CD4-positive, alpha-beta memory T cell (primary cell): ENCODE results near the gene UBE2E2. TPM values are rescaled to one million over a fixed set of nuclear protein-coding genes. Genes with fewer than 3 reads are reported as not detected.
"Not testable (repeated sequence)": the region's sequence is repeated elsewhere in the genome, so short reads cannot be mapped to it uniquely, and the experiment has no call there.

Experiments used
- CTCF ChIA-PET: fragments of 350-600 bp; sonication (Branson Sonifier 250); formaldehyde crosslinking; loops from one replicate; lab custom pipeline; 2021; ENCODE audit warnings: inconsistent platforms; ENCODE audit not compliant: partially characterized antibody; lab: Charles Lee
- POLR2A ChIA-PET: fragments of 350-600 bp; sonication (Branson Sonifier 250); formaldehyde crosslinking; loops from one replicate; lab custom pipeline; 2021; ENCODE audit not compliant: partially characterized antibody; lab: Charles Lee
- DNase-seq, 5 donors: peaks; one replicate each; pipeline versions ENCODE4 v3.0.0 to v3.0.0-alpha.2; 2020 to 2022; ENCODE audit warnings: mixed read lengths in 1 of 5
- H3K27ac ChIP-seq: one replicate; pipeline ENCODE4 v1.7.0; 2013; ENCODE audit warnings: low read depth, low read length
- H3K27me3 ChIP-seq: 2 replicates; pipeline ENCODE4 v1.7.0; 2013; ENCODE audit warnings: mild to moderate bottlenecking, low read length, moderate library complexity; ENCODE audit not compliant: insufficient read depth
- H3K36me3 ChIP-seq: 2 replicates; pipeline ENCODE4 v1.7.0; 2013; ENCODE audit warnings: mild to moderate bottlenecking, low read length, moderate library complexity; ENCODE audit not compliant: insufficient read depth
- H3K4me1 ChIP-seq: 2 replicates; pipeline ENCODE4 v1.7.0; 2013; ENCODE audit warnings: mild to moderate bottlenecking, low read length, moderate library complexity; ENCODE audit not compliant: insufficient read depth
- H3K4me3 ChIP-seq, 2 donors: one replicate each; pipeline ENCODE4 v1.7.0; 2013; ENCODE audit warnings: low read length in 2 of 2, mild to moderate bottlenecking in 1 of 2
- H3K9me3 ChIP-seq, 2 donors: one replicate each; pipeline ENCODE4 v1.7.0; 2013; ENCODE audit warnings: low read length in 2 of 2, control low read depth in 1 of 2; ENCODE audit not compliant: control insufficient read depth in 1 of 2
- H3K27ac Mint-ChIP-seq, 7 donors: one replicate each; pipeline ENCODE4 v1.8.0; 2020 to 2021; ENCODE audit warnings: mixed read lengths in 7 of 7, mild to moderate bottlenecking in 6 of 7, inconsistent platforms in 3 of 7, moderate library complexity in 3 of 7
- H3K27me3 Mint-ChIP-seq, 2 donors: one replicate each; pipeline ENCODE4 v1.8.0; 2020 to 2021; ENCODE audit warnings: mixed read lengths in 2 of 2
- H3K36me3 Mint-ChIP-seq, 2 donors: one replicate each; pipeline ENCODE4 v1.8.0; 2020 to 2021; ENCODE audit warnings: mixed read lengths in 2 of 2, inconsistent platforms in 1 of 2, mild to moderate bottlenecking in 1 of 2
- H3K4me1 Mint-ChIP-seq, 4 donors: one replicate each; pipeline ENCODE4 v1.8.0; 2020 to 2021; ENCODE audit warnings: mixed read lengths in 4 of 4, mild to moderate bottlenecking in 1 of 4
- H3K4me3 Mint-ChIP-seq, 8 donors: one replicate each; pipeline ENCODE4 v1.8.0; 2020 to 2021; ENCODE audit warnings: mixed read lengths in 8 of 8, mild to moderate bottlenecking in 7 of 8, moderate library complexity in 6 of 8, inconsistent platforms in 3 of 8
- H3K9me3 Mint-ChIP-seq, 8 donors: one replicate each; pipeline ENCODE4 v1.8.0; 2020 to 2021; ENCODE audit warnings: mixed read lengths in 8 of 8, mild to moderate bottlenecking in 5 of 8, inconsistent platforms in 3 of 8, moderate library complexity in 1 of 8
- intact Hi-C: fragments of 100-400 bp; cut with micrococcal nuclease; formaldehyde crosslinking; loops from one replicate; pipeline ENCODE4 v1.15.1; 2023
- polyA plus RNA-seq, 2 donors: library from polyadenylated mRNA; unstranded; fragments of 300-500 nt; fragmentation: Illumina TruSeq; gene quantifications; one replicate each; pipeline ENCODE4 v1.2.3, GENCODE V29; 2021
- total RNA-seq, 2 experiments: library from RNA; stranded (reverse); gene quantifications; one replicate each; pipeline ENCODE4 v1.2.3, GENCODE V29; 2021

The UBE2E2 gene
- total and polyA plus RNA-seq, 4 experiments from 2014 or later: 1.3 to 4.7 (median 3.1) TPM

- no peaks in the 10 kb centered on the region for H3K9me3 ChIP-seq
- CTCF ChIA-PET: no interaction called here
- POLR2A ChIA-PET: no interaction called here
- no peak for DNase-seq
- no peaks in the 10 kb centered on the region for H3K27me3 ChIP-seq
- H3K36me3 ChIP-seq: no peaks in the 10 kb centered on the region
- Mint-ChIP-seq H3K36me3 (no peaks in the 10 kb centered on the region), H3K27ac (no peak overlapping the region), H3K4me1 (peaks cover 4 to 7% (median 5%) of the 10 kb centered on the region in 4 donors), H3K9me3 (peaks cover 0 to 12% (median 0%) of the 10 kb centered on the region in 8 donors), H3K4me3 (no peak overlapping the region), H3K27me3 (peaks cover 0 to 1% of the 10 kb centered on the region in 2 donors)
- no peaks in the 10 kb centered on the region for H3K4me1 ChIP-seq
- no peak overlapping the region for H3K4me3 ChIP-seq
- intact Hi-C loops: no loop called here
- H3K27ac ChIP-seq: no peak overlapping the region
These were observed 126.5 kb downstream of the UBE2E2 start for GRCh38 chr3:23329471-23330105.

DNA sequence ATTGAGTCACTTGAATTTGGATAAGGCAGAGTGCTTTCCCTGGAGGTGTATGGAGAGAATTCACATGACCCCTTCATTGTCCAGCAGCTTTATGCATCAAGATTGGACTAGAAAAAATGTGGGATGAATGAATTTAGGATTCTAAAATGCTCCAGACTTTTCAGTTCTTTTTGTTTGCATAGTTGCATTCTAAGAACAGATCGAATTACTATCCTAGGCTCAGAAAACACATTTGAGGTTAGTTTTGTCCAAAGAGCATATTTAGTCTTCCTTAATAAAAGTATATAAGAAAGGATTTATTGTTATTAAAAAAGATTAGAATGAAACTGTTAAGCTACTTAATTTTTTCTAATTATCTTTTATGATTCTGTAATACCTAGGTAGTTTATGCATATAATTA is 127.4 kb downstream of the UBE2E2 start:
- no peaks in the 10 kb centered on the region for H3K36me3 ChIP-seq
- no peak overlapping the region for H3K4me3 ChIP-seq
- Mint-ChIP-seq H3K4me1 (peaks cover 0 to 2% (median under 1%) of the 10 kb centered on the region in 4 donors), H3K9me3 (peaks cover 0 to 12% (median 0%) of the 10 kb centered on the region in 8 donors), H3K4me3 (no peak overlapping the region), H3K27me3 (peaks cover 0 to 3% of the 10 kb centered on the region in 2 donors), H3K27ac (no peak overlapping the region), H3K36me3 (no peaks in the 10 kb centered on the region)
- POLR2A ChIA-PET: no interaction called here
- DNase-seq: no peak
- H3K9me3 ChIP-seq: no peaks in the 10 kb centered on the region
- no peaks in the 10 kb centered on the region for H3K27me3 ChIP-seq
- CTCF ChIA-PET: no interaction called here
- no peaks in the 10 kb centered on the region for H3K4me1 ChIP-seq
- intact Hi-C loops: no loop called here
- H3K27ac ChIP-seq: no peak overlapping the region

DNA sequence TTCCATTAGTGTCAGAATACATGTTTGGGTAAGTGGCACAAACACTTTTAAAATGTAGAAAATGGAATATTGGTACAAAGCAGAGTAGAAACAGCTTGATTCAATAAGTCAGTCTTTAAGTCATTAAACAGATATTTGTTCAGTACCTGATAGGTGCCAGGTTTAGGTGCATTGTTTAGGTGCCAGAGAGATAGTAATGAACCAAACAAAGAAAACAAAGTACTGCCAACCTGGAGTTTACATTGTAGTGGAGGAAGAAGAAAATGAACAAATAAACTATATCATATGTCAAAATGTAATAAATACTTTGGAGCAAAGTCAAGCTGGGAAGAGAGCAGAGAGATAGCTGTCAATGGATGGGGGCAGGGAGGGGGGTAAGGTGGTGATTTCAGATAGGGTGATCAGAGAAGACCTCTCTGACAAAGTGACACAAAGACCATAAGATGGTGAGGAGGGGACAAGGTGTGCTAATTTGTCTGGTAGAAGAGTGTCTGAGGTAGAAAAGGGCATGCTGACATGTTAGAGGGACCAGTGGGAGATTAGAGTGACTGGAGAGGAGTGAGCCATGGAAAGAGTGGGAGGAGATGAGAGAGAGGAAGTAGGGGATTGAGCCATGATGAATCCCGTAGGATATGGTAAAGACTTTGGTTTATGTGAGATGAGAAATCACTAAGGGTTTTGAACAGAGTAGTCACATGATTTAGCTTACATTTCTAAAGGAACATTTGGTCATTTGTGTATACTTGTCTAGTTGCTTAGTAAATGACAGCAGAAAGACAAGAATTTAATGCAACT is 128.2 kb downstream of the UBE2E2 start:
- Mint-ChIP-seq H3K27me3 (peaks cover 0 to 3% of the 10 kb centered on the region in 2 donors), H3K4me1 (no peaks in the 10 kb centered on the region), H3K36me3 (no peaks in the 10 kb centered on the region), H3K9me3 (peaks cover 0 to 12% (median 0%) of the 10 kb centered on the region in 8 donors), H3K27ac (no peak overlapping the region), H3K4me3 (no peak overlapping the region)
- CTCF ChIA-PET: no interaction called here
- no peaks in the 10 kb centered on the region for H3K4me1 ChIP-seq
- H3K4me3 ChIP-seq: no peak overlapping the region
- DNase-seq: no peak
- POLR2A ChIA-PET: no interaction called here
- H3K36me3 ChIP-seq: no peaks in the 10 kb centered on the region
- intact Hi-C loops: no loop called here
- H3K9me3 ChIP-seq: no peaks in the 10 kb centered on the region
- no peaks in the 10 kb centered on the region for H3K27me3 ChIP-seq
- H3K27ac ChIP-seq: no peak overlapping the region

DNA sequence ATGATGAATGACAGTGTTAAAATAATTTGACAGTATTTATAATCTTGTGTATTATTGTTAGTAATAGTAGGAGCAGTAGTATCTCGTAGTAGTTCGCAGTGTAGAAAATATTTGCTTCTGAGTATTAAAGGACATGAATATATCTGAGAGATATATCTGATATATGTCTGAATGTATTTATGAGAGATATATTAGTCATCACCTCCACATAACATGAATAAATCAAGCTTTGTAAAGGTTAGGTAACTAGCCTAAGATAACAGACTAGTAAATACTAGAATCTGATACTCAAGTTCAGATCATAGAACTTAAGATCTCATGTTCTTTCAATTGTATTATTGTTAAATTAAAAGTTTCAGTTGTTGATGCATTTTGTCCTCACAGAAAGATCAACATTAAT is 130.5 kb downstream of the UBE2E2 start:
- Mint-ChIP-seq H3K4me3 (no peak overlapping the region), H3K9me3 (peaks cover 0 to 3% (median 0%) of the 10 kb centered on the region in 8 donors), H3K27ac (no peak overlapping the region), H3K27me3 (peaks cover 0 to 3% of the 10 kb centered on the region in 2 donors), H3K4me1 (no peaks in the 10 kb centered on the region), H3K36me3 (no peaks in the 10 kb centered on the region)
- CTCF ChIA-PET: no interaction called here
- POLR2A ChIA-PET: no interaction called here
- no peak overlapping the region for H3K4me3 ChIP-seq
- DNase-seq: no peak
- no peaks in the 10 kb centered on the region for H3K36me3 ChIP-seq
- intact Hi-C loops: no loop called here
- H3K9me3 ChIP-seq: no peaks in the 10 kb centered on the region
- no peaks in the 10 kb centered on the region for H3K27me3 ChIP-seq
- H3K4me1 ChIP-seq: no peaks in the 10 kb centered on the region
- H3K27ac ChIP-seq: no peak overlapping the region

GRCh38 chr3:23336853-23337252 is 133.7 kb downstream of the UBE2E2 start:
- intact Hi-C loops, POLR2A ChIA-PET, H3K36me3 ChIP-seq, H3K27me3 Mint-ChIP-seq, H3K4me3 Mint-ChIP-seq, H3K27me3 ChIP-seq, CTCF ChIA-PET, H3K9me3 ChIP-seq, H3K9me3 Mint-ChIP-seq, H3K4me1 ChIP-seq, DNase-seq, H3K4me1 Mint-ChIP-seq, H3K27ac ChIP-seq, H3K27ac Mint-ChIP-seq, H3K36me3 Mint-ChIP-seq, H3K4me3 ChIP-seq: not testable (repeated sequence)

DNA sequence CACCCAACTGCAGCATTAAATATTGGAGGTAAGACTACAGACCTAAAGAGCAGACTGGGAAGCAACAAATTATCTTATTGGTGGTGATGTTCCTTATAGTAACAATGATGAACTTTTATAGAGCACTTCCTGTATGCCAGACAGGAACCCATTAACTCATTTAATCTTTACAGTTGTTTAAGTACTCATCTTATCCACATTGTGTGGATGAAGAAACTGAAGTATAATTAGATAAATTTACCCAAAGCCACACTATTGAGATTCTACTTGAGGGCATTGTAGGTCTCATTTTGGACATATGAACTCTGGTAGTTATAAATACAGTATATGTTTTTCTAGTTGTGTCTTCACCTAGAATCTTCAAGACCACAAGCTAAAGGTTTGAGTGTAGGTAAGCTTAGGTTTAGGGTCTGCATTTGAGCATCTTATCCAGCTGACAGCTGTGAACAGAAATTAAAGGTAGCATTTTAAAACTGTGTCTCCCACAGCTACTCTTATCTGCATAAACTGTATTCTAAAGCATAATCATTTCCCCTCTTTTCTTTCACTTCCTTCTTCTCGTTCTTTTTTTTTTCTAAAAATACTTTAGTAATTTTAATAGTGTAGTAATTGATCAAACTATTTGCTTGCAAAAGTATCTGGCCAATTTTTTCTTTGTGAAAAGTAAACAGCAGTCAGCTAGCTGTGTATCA is 138.2 kb downstream of the UBE2E2 start:
- H3K27ac ChIP-seq: no peak overlapping the region

DNA sequence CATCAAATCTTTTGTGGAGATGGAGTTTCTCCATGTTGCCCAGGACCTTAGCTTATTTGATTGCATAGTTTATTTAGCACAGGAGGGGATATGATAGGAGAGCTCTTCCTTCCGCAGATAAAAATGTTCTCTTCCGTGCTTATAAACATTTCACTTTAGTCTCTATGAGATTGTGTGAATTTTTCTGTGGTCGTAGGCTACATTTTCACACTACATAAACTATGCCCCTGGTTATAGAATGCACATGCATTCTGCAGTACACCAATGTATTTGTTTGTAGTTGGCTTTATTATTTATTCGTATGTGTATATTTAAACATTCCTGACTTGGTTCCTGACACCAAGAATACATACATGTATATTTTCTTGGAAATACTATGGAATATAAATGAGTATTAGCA is 139.2 kb downstream of the UBE2E2 start:
- Mint-ChIP-seq H3K36me3 (no peaks in the 10 kb centered on the region), H3K27ac (no peak overlapping the region), H3K4me1 (no peaks in the 10 kb centered on the region), H3K4me3 (no peak overlapping the region), H3K9me3 (peaks cover 0 to 3% (median 0%) of the 10 kb centered on the region in 8 donors), H3K27me3 (peaks cover 0 to 2% of the 10 kb centered on the region in 2 donors)
- no peaks in the 10 kb centered on the region for H3K9me3 ChIP-seq
- ChIA-PET CTCF (no interaction called here), POLR2A (no interaction called here)
- H3K36me3 ChIP-seq: no peaks in the 10 kb centered on the region
- no peaks in the 10 kb centered on the region for H3K27me3 ChIP-seq
- H3K4me1 ChIP-seq: no peaks in the 10 kb centered on the region
- no peak for DNase-seq
- H3K4me3 ChIP-seq: no peak overlapping the region
- intact Hi-C loops: no loop called here
- H3K27ac ChIP-seq: no peak overlapping the region

More for the DNA sequence above, 138.2 kb downstream of the UBE2E2 start:
- Histone ChIP-seq H3K27me3 (no peaks in the 10 kb centered on the region), H3K4me1 (no peaks in the 10 kb centered on the region), H3K36me3 (no peaks in the 10 kb centered on the region), H3K9me3 (no peaks in the 10 kb centered on the region), H3K4me3 (no peak overlapping the region)
- DNase-seq: no peak
- CTCF ChIA-PET: no interaction called here
- no peak overlapping the region for H3K27ac Mint-ChIP-seq
- H3K9me3 Mint-ChIP-seq: no peaks in the 10 kb centered on the region
- no peaks in the 10 kb centered on the region for H3K4me1 Mint-ChIP-seq
- H3K4me3 Mint-ChIP-seq: no peak overlapping the region
- POLR2A ChIA-PET: no interaction called here
- intact Hi-C loops: no loop called here
- no peaks in the 10 kb centered on the region for H3K36me3 Mint-ChIP-seq
- peaks cover 0 to 2% of the 10 kb centered on the region in 2 donors for H3K27me3 Mint-ChIP-seq
